ENCODE results near the gene DPH1.

DNA sequence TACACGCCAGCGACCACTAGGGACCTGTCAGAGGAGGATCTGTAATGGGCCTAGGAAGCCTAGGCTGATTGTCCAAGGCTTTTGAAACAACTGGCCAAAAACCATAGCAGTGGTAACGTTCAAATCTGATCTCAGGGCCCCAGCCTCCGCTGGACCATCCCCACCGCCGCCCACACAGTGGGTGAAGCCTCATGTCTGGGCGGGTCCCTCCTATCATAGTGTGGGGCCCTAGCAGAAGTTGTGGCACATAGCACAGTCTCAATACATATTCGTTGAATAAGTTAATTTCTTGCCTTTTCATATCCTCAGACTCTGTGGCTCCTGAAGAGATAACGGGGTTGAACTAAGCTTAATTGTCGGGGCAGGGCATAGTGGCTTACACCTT, 818 bp downstream of the DPH1 start:
- TF ChIP-seq POLR2A (IDR thresholded peaks at IDR 0.05; ENCODE audit: low read depth, low read length), result no peak
- no peak for TF ChIP-seq TAF1 (IDR thresholded peaks at IDR 0.05; ENCODE audit: borderline replicate concordance, low read depth, low read length)

Data from GM12892 (cell line).